Adrenal gland (tissue), 5 donors: ENCODE data around the gene LUM.

Source experiments
- POLR2A ChIP-seq, 2 donors: fragments of 450-650 bp; IDR thresholded peaks; one replicate each; pipeline ENCODE4 v1.6.1; 2017; ENCODE audit warnings: antibody characterized with exemption in 2 of 2, mild to moderate bottlenecking in 2 of 2, moderate library complexity in 1 of 2
- TF ChIP-seq, protein P1 (sequence below), 6 experiments: fragments of 450-650 bp in 4 of 6; fragments of 200-600 bp in 2 of 6; sonication (generic) in 1 of 6; IDR thresholded peaks; 1 replicate in 5 of 6; 2 replicates in 1 of 6; pipeline versions ENCODE4 v1.5.1 to v1.8.0; 2016 to 2021; ENCODE audit warnings: antibody characterized with exemption in 6 of 6, mild to moderate bottlenecking in 2 of 6, moderate library complexity in 1 of 6
- donor health status: DM: no; HTN: no; CAD: no.

DNA sequence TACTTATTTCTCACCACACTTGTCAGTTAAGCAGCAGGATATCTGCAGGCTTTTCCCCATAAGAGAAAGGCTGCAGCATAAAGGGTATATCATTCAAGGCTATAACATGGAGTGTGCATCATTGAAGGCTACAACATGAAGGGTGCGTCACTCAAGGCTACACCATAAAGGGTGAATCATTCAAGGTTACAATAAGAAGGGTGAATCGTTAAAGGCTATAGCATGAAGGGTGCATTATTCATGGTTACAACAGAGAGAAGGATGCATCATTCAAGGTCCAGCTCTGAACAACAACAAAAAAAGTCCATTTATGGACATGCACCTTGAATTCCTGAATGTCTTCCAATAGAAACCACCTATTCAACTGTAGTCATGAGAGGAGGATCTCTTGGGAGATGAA lies 32.8 kb upstream of the LUM start:
- TF ChIP-seq, protein P1, sequence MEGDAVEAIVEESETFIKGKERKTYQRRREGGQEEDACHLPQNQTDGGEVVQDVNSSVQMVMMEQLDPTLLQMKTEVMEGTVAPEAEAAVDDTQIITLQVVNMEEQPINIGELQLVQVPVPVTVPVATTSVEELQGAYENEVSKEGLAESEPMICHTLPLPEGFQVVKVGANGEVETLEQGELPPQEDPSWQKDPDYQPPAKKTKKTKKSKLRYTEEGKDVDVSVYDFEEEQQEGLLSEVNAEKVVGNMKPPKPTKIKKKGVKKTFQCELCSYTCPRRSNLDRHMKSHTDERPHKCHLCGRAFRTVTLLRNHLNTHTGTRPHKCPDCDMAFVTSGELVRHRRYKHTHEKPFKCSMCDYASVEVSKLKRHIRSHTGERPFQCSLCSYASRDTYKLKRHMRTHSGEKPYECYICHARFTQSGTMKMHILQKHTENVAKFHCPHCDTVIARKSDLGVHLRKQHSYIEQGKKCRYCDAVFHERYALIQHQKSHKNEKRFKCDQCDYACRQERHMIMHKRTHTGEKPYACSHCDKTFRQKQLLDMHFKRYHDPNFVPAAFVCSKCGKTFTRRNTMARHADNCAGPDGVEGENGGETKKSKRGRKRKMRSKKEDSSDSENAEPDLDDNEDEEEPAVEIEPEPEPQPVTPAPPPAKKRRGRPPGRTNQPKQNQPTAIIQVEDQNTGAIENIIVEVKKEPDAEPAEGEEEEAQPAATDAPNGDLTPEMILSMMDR (IDR thresholded peaks at IDR 0.05) = no peak
- TF ChIP-seq POLR2A (IDR thresholded peaks at IDR 0.05) = no peak
